ENCODE data around the gene F2RL3.

The F2RL3 gene

DNA sequence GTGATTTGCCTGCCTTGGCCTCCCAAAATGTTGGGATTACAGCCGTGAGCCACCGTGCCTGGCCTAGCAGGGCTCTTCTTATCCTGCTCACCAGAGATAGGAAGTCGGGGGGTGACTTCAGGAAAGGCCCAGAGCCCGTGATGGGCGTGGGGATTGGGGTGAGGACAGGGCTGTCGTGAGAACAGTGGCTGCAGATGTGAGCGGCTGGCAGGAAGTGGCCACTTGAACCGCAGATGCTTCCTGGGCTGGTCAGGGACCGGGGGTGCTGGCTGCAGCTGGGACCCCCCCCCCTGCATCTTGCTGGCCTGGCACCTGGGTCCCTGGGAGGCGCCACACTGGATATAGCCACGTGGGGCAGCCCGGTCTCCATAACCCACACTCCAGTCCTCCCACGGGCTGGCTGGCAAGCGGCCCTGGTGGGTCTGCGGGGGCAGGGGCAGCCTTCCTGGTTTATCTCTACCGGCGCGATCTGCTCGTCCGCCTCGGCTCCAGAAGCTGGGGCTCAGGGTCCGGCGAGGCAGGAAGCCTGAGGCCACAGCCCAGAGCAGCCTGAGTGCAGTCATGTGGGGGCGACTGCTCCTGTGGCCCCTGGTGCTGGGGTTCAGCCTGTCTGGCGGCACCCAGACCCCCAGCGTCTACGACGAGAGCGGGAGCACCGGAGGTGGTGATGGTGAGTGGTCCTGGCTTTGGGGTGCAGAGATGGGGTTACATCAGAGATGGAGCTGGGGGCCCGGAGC is at the start of gene F2RL3:
TSS of gene F2RL3 (plus strand) at position 371 of the 737 bp plus-strand sequence. CDS start at position 562, 191 bp downstream.
- FAIRE-seq (peak; percentile 84), DNase-seq (ENCODE audit: insufficient read length, low spot score) (peak; percentile 80)

- FAIRE-seq (no peak), DNase-seq (ENCODE audit: insufficient read length, low spot score) (no peak)
Observed at GRCh38 chr19:16841391-16841926, 47.3 kb upstream of the F2RL3 start.

DNA sequence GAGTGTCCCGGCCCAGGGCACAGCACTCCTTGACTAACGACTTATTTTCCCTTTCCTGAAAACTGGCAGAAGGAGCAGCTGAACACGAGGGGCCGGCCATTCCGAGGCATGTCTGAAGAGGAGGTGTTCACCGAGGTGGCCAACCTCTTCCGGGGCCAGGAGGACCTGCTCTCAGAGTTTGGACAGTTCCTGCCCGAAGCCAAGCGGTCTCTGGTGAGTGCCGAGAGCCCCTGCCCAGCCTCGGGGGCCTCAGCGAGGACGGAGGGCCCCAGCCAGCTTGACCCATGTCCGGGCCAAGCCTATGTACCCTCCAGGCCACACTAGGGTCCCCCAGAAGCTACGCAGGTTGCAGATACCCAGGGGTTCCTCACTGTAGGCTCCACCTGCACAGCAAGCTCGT is 41.9 kb upstream of the F2RL3 start:
- no peak for DNase-seq (ENCODE audit: insufficient read length, low spot score)
- no peak for FAIRE-seq

- FAIRE-seq, result no peak
Observed at GRCh38 chr19:16847430-16847829, 41.4 kb upstream of the F2RL3 start.

DNA sequence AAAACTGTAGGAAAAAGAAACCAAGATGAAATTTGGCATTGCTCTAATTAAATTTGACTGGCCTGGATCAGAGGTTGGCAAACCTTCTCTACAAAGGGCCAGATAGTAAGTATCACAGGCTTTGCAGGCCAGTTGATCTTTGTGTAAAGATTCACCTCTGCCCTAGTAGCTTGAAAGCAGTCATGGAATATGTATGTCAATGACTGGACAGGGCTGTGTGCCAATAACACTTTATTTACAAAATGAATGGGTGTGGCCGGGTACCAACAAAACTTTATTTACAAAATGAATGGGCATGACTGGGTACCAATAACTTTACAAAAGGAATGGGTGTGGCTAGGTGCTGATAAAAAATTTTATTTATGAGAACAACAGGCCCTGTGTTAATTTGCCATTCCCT is 39.6 kb upstream of the F2RL3 start:
- DNase-seq (ENCODE audit: insufficient read length, low spot score), result no peak
- FAIRE-seq, result no peak

More at GRCh38 chr19:16847430-16847829, 41.4 kb upstream of the F2RL3 start:
- no peak for DNase-seq (ENCODE audit: insufficient read length, low spot score)

DNA sequence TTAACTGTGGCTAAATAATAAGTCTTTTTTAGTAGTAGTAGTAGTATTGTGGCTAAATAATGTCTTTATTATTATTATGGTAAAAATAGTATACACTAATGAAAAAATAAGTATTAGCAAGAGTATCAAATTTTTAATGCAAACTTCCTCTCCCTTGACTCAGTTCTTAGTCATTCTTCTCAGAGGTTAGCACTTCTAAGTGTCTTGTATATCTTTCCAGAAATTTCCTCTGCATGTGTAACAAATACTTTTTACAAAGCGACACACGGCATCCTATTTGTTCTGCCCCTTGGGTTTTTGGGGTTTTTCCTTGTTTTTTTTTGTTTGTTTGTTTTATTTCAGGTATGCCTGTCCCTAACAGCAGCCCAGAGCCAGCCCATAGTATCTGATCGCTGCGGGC is 38.7 kb upstream of the F2RL3 start:
- FAIRE-seq (no peak), DNase-seq (ENCODE audit: insufficient read length, low spot score) (no peak)

GRCh38 chr19:16851031-16851712 is 37.6 kb upstream of the F2RL3 start:
- FAIRE-seq (no peak), DNase-seq (ENCODE audit: insufficient read length, low spot score) (no peak)

- no peak for DNase-seq (ENCODE audit: insufficient read length, low spot score)
- no peak for FAIRE-seq
Observed at GRCh38 chr19:16853066-16853465, 35.7 kb upstream of the F2RL3 start.

DNA sequence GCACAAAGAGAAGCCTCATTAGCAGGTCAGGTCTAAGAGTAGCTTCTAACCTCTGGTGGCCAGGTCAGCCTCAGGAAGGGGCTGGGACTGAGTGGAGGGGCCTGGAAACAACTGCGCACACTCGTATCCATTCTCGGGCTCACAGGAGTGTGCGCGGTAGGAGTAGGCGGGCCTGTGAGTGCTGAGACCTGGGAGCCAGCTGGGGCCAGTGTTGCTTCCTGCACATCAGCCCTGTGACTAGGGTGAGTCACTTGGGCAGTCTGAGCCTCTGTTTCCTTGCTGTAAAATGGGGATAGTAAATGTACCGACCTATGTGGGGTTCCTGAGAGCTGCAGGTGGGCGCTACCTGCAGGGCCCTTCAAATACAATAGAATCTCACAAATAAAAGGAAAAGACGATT is 32.7 kb upstream of the F2RL3 start:
- no peak for DNase-seq (ENCODE audit: insufficient read length, low spot score)
- no peak for FAIRE-seq

GRCh38 chr19:16859626-16860025 is 29.2 kb upstream of the F2RL3 start:
- no peak for DNase-seq (ENCODE audit: insufficient read length, low spot score)
- no peak for FAIRE-seq

DNA sequence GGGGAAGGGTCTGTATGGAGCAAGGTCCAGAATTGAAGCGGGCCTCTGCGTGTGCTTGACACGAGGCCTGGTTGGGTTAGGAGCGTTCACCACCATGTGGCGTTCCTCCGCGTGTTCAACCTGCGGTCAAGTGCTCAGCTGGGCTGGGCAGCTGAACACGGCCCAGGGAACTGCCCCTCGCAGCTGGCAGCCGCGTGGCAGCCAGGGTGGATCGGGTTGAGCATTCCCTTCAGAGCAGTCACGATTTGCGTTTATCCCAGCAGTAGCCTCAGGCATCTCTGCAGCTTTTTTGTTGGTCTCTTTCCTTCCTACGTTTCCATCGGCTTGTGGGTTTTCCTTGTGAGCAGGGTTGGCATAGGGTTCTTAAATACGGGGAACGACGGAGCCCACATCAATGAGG is 28.7 kb upstream of the F2RL3 start:
- DNase-seq (ENCODE audit: insufficient read length, low spot score) (no peak), FAIRE-seq (no peak)

DNA sequence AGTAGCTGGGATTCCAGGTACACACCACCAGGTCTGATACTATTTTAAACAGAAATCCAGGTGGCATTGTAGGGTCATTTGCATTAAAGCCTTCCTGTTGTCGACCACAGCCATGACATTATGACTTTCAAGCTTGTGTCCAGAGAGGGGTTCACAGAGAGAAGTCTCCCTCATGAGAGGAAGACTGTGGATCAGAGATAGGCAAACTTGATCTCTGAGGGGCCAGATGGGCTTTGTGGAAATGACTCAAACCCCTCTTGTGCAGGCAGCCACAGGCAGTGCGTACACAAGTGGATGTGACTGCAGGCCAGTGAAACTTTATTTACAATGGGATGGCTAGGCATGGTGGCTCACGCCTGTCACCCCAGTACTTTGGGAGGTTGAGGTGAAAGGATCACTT is 27.8 kb upstream of the F2RL3 start:
- FAIRE-seq (no peak), DNase-seq (ENCODE audit: insufficient read length, low spot score) (no peak)

GRCh38 chr19:16861834-16862233 is 27.0 kb upstream of the F2RL3 start:
- no peak for DNase-seq (ENCODE audit: insufficient read length, low spot score)
- no peak for FAIRE-seq

- DNase-seq (ENCODE audit: insufficient read length, low spot score) (no peak), FAIRE-seq (peak; percentile 45)
Observed at GRCh38 chr19:16862826-16863415, 25.9 kb upstream of the F2RL3 start.

DNA sequence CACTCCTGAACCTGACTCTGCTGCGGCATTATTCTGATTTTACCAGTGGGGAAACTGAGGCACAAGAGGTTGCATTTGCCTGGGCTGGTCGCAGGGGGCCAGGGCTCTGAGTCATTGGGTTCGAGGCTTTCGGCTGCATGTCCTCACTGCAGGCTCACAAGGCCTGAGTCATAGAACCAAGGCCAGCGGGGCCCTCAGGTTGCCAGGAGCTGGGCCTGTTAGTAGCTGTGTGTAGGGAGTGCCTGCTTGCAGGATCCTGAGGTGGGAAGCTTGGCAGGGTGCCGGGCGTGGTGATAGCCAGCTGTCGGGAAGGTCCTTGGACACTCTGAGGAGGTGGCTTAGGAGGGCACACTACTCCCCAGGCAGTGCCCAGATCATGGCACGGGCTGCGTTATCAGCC is 21.6 kb upstream of the F2RL3 start:
- no peak for FAIRE-seq
- DNase-seq (ENCODE audit: insufficient read length, low spot score), result no peak

GRCh38 chr19:16868423-16869130 is 20.2 kb upstream of the F2RL3 start:
- FAIRE-seq (no peak), DNase-seq (ENCODE audit: insufficient read length, low spot score) (no peak)

DNA sequence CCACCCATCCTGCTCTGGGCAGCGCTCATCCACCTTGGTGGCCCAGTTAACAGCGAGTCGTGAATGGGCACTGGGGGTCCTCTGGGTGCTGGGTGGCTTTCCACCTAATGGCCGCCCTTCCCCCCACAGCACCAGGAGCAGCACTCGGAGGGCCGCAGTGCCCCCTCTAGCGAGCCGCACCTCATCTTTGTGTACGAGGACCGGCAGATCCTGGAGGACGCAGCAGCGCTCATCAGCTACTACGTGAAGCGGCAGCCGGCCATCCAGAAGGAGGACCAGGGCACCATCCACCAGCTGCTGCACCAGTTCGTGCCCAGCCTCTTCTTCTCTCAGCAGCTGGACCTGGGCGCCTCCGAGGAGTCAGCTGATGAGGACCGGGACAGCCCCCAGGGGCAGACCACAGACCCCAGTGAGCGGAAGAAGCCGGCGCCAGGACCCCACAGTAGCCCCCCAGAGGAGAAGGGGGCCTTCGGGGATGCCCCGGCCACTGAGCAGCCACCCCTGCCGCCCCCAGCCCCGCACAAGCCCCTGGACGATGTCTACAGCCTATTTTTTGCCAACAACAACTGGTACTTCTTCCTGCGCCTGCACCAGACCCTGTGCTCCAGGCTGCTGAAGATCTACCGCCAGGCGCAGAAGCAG is 19.3 kb upstream of the F2RL3 start:
- FAIRE-seq (no peak), DNase-seq (ENCODE audit: insufficient read length, low spot score) (no peak)

- FAIRE-seq (no peak), DNase-seq (ENCODE audit: insufficient read length, low spot score) (no peak)
Observed at GRCh38 chr19:16871871-16872270, 16.9 kb upstream of the F2RL3 start.

DNA sequence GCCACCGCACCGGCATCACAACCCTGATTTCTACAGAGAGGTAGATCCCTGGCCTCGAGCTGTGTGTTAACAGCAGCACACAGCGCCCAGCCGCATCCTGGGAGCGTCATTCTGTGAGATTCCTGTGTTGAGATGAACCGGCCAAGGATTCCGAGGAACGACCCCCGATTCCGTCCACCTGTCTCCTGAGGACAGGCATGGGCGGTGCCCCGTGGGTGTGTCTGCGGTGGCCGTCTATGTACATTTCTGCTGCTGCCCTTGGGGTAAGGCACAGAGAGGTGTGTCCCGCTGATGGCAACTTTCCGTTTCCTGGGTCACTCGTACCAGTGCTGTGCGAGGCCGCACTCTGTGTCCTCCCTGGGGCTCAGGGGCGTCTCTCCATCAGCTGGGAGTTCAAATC is 16.1 kb upstream of the F2RL3 start:
- FAIRE-seq (no peak), DNase-seq (ENCODE audit: insufficient read length, low spot score) (no peak)

- DNase-seq (ENCODE audit: insufficient read length, low spot score) (no peak), FAIRE-seq (no peak)
Observed at GRCh38 chr19:16873594-16873993, 15.2 kb upstream of the F2RL3 start.
